Measurements from ENCODE around the gene CDIPT.

- TF ChIP-seq TAF1 (IDR thresholded peaks at IDR 0.05; ENCODE audit: low read depth) (no peak), POLR2AphosphoS5 (IDR thresholded peaks at IDR 0.05) (no peak)
Measured at GRCh38 chr16:29860218-29860617, 2.8 kb downstream of the CDIPT start.
